HG02571 (cell line): ENCODE data around the gene HECTD4.
"Not testable (repeated sequence)": the region's sequence is repeated elsewhere in the genome, so short reads cannot be mapped to it uniquely, and the experiment has no call there.

Source experiments
- ATAC-seq: cut with Tn5 transposase; IDR thresholded peaks from one replicate; pipeline ENCODE4 v1.9.1; 2021; ENCODE audit warnings: mild to moderate bottlenecking, moderate library complexity; ENCODE audit not compliant: unreplicated experiment

HECTD4 gene

GRCh38 chr12:112166051-112167015 is 215.9 kb downstream of the HECTD4 start:
- no peak for ATAC-seq

- no peak for ATAC-seq
Measured at GRCh38 chr12:112165624-112166023, 216.6 kb downstream of the HECTD4 start.

GRCh38 chr12:112164011-112164660 is 218.1 kb downstream of the HECTD4 start:
- no peak for ATAC-seq

GRCh38 chr12:112163471-112163991 is 218.7 kb downstream of the HECTD4 start:
- ATAC-seq = no peak

- no peak for ATAC-seq
Measured at GRCh38 chr12:112163056-112163455, 219.2 kb downstream of the HECTD4 start.

- no peak for ATAC-seq
Measured at GRCh38 chr12:112162241-112162790, 219.9 kb downstream of the HECTD4 start.

DNA sequence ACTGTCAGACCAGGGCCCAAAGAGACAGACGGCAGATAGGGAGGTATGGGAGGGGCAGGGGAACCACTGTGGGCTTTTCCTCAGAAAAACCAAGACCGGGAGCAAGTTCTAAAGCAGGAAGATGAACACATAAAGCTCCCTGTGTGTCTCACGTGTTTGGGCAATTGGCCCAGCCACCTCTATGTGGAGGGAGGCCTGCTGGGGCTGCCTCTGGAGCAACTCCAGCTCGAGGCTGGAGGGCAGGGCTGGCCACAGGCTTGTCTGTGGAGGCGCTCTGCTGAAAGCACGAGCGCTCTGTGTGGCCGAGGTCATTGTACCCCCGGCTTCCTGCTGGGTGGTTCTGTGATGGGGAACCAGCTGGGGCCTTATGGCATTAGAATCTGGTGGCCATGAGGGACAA is 220.5 kb downstream of the HECTD4 start:
- ATAC-seq = no peak

- no peak for ATAC-seq
Measured at GRCh38 chr12:112160611-112161010, 221.6 kb downstream of the HECTD4 start.

- ATAC-seq = no peak
Measured at GRCh38 chr12:112159146-112159541, 223.1 kb downstream of the HECTD4 start.

DNA sequence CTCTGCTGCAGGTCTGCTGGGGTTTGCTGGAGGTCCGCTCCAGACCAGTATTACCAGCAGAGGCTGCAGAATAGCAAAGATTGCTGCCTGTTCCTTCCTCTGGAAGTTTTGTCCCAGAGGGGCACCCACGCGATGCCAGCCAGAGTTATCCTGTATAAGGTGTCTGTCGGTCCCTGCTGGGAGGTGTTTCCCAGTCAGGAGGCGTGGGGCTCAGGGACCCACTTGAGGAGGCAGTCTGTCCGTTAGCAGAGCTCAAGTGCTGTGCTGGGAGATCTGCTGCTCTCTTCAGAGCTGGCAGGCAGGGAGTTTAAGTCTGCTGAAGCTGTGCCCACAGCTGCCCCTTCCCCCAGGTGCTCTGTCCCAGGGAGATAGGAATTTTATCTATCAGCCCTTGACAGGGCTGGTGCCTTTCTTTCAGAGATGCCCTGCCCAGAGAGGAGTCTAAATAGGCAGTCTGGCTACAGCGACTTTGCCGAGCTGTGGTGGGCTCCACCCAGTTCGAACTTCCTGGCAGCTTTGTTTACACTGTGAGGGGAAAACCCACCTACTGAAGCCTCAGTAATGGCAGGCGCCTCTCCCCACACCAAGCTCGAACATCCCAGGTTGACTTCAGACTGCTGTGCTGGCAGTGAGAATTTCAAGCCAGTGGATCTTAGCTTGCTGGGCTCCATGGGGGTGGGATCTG is 223.6 kb downstream of the HECTD4 start:
- ATAC-seq = not testable (repeated sequence)

DNA sequence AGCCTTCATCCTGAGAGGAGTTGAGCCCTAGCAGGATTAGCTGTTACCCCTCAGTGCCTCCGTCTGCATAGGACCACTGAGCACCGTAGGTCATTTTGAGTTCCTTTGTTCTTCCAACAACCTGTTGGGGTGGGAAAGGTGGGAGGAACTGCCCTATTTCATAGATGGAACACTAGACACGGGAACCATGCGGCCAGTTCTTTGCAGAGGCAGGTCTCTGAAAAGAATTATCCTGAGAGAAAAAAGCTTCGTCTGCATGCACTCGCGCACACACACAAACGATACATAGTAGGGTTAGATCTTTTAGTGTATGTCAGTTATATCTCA is 228.4 kb downstream of the HECTD4 start:
- no peak for ATAC-seq

- ATAC-seq = no peak
Measured at GRCh38 chr12:112153181-112153892, 228.9 kb downstream of the HECTD4 start.

DNA sequence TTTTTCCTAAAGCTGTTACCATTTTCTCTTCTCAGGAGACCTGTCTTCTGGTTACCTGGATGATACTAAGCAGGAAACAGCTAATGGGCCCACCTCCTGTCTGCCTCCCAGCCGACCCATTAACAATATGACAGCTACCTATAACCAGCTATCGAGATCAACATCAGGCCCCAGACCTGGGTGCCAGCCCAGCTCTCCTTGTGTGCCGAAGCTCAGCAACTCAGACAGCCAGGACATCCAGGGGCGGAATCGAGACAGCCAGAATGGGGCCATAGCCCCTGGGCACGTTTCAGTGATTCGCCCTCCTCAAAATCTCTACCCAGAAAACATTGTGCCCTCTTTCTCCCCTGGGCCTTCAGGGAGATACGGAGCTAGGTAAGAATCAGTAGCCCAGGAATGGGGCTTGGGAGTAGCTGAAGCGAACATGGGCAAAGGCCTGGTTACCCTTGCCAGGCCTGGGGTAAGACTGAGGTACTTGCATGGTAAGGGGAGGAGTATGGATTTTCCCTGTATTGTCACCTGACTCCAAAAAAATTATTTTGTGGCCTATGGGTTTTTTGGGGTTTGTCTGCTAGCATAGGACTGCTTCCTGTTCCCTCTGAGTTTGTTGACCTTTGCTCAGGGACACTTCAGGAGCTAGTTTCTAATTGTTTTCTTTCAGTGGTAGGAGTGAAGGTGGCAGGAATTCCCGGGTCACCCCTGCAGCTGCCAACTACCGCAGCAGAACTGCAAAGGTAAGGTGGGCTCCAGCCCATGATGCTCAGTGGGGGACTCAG is 230.3 kb downstream of the HECTD4 start:
- ATAC-seq = no peak

DNA sequence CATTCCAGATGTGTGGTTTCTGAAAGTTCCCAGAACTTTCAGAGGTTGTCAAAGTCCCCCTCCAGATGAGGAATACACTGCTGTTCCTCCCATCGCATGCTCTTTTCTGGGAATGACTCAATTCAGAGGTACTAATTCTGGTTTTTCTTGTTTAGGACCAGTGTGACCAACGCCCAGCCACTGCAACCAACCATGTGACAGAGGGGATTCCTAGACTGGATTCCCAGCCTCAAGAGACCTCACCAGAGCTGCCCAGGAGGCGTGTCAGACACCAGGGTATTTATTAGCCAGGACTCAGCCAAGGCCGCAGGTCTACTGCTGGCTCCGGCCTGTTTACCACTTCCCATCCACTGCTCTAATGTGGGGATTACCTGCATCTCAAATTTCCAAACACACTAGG is 232.6 kb downstream of the HECTD4 start:
- no peak for ATAC-seq

DNA sequence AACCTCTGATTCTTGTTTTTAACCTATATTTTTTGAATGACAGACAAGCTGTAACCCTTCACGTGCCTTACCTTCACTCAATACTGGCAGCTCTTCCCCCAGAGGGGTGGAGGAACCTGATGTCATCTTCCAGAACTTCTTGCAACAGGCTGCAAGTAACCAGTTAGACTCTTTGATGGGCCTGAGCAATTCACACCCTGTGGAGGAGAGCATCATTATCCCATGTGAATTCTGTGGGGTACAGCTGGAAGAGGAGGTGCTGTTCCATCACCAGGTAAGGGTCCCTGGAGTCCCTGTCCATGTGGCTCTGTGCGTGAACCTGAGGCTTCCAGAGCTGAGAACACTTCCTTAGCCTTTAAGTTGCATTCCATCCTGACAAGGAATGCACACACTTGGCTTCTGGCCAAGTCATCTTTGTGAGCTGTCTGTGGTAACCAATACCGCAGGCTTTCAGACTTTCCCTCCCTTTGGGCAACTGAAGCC is 234.2 kb downstream of the HECTD4 start:
- no peak for ATAC-seq

DNA sequence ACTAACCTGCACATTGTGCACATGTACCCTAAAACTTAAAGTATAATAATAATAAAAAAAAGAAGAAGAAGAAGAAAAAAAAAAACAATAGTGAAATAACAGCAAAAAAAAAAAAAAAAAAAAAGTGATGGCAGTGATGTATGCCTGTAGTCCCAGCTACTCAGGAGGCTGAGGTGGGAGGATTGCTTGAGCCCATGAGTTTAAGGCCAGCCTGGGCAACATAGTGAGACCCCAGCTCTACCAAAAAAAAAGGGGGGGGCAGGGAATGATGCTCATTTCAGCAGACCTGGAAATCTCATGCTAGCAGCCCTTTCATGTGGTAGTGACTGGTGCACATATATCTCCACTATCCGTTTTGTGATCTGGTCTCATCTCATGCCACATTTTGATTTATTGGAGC is 236.1 kb downstream of the HECTD4 start:
- ATAC-seq = no peak

- no peak for ATAC-seq
Measured at GRCh38 chr12:112140728-112141127, 241.5 kb downstream of the HECTD4 start.

DNA sequence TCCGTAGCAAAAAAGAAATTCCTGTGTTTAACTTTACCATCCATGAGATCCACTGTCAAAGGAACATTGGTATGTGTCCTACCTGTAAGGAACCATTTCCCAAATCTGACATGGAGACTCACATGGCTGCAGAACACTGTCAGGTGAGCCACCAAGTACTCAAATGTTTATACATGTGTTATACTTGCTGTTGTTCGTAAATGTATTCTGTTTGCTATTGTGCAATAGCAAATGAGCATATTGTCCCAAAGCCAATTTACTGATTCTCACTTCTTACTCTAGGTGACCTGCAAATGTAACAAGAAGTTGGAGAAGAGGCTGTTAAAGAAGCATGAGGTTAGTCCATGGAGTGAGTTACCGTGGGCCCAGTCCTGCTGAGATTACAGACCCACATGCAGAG is 247.5 kb downstream of the HECTD4 start:
- no peak for ATAC-seq

DNA sequence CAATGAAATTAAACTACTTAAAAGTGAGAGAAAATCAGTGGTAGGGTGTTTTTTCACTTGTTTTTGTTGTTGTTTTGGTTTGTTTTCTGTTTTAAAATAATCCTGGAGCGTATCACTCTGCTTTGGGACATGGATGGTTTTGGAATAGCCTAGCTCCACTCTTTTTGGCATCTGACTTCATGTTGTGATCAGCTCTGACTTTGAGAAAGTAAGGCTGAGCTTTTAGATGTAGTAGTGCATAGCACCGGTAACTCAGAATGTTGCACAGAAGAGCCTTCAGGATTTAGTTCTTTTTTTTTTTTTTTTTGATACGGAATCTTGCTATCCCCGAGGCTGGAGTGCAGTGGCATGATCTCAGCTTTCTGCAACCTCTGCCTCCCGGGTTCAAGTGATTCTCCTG is 248.8 kb downstream of the HECTD4 start:
- ATAC-seq = no peak

- ATAC-seq = no peak
Measured at GRCh38 chr12:112131686-112132085, 250.5 kb downstream of the HECTD4 start.
